Kidney capillary endothelial cell (primary cell): ENCODE data around the gene SCN9A.

Experiments used
- DNase-seq: peaks from one replicate; pipeline ENCODE4 v3.0.0-alpha.2; 2018; ENCODE audit warnings: low spot score

SCN9A gene

GRCh38 chr2:166173263-166173662 is 202.5 kb downstream of the SCN9A start:
- DNase-seq, result no peak

GRCh38 chr2:166171216-166171615 is 204.5 kb downstream of the SCN9A start:
- DNase-seq, result no peak

- DNase-seq, result no peak
These were observed 205.4 kb downstream of the SCN9A start for GRCh38 chr2:166170356-166170755.

- no peak for DNase-seq
These were observed 208.3 kb downstream of the SCN9A start for GRCh38 chr2:166167449-166167848.

- no peak for DNase-seq
These were observed 212.0 kb downstream of the SCN9A start for GRCh38 chr2:166163775-166164174.

GRCh38 chr2:166158546-166158945 is 217.2 kb downstream of the SCN9A start:
- DNase-seq, result no peak

- DNase-seq, result no peak
These were observed 218.2 kb downstream of the SCN9A start for GRCh38 chr2:166157578-166157977.

- no peak for DNase-seq
These were observed 218.7 kb downstream of the SCN9A start for GRCh38 chr2:166156985-166157490.

- DNase-seq, result no peak
These were observed 220.2 kb downstream of the SCN9A start for GRCh38 chr2:166155589-166155988.

- no peak for DNase-seq
These were observed 220.9 kb downstream of the SCN9A start for GRCh38 chr2:166154685-166155338.

- no peak for DNase-seq
These were observed 223.7 kb downstream of the SCN9A start for GRCh38 chr2:166152064-166152463.

- DNase-seq, result no peak
These were observed 227.0 kb downstream of the SCN9A start for GRCh38 chr2:166148500-166149400.

GRCh38 chr2:166147883-166148282 is 227.9 kb downstream of the SCN9A start:
- DNase-seq, result no peak
